SK-N-SH treated with all-trans-retinoic acid at 6 μM for 48 hours (cell line): ENCODE measurements around the gene LPIN1.

Source experiments
- ARNTL ChIP-seq: fragments of 450-650 bp; formaldehyde crosslinking; IDR thresholded peaks from 2 replicates; pipeline ENCODE4 v1.5.0; 2020; ENCODE audit warnings: low read depth, mild to moderate bottlenecking, moderate library complexity, borderline replicate concordance
- CREB5 ChIP-seq: fragments of 250-450 bp; sonication (Bioruptor Pico); IDR thresholded peaks from 2 replicates; pipeline ENCODE4 v1.5.1; 2020; ENCODE audit warnings: low read depth, mild to moderate bottlenecking, moderate library complexity
- CSRNP3 ChIP-seq: fragments of 250-450 bp; sonication (Bioruptor Pico); IDR thresholded peaks from 2 replicates; pipeline ENCODE4 v1.5.1; 2021; ENCODE audit warnings: mild to moderate bottlenecking, moderate library complexity
- ESRRG ChIP-seq: fragments of 250-450 bp; sonication (Bioruptor Pico); IDR thresholded peaks from 2 replicates; pipeline ENCODE4 v1.6.1; 2021; ENCODE audit warnings: mild to moderate bottlenecking
- GLIS3 ChIP-seq: fragments of 250-450 bp; sonication (Bioruptor Pico); IDR thresholded peaks from 2 replicates; pipeline ENCODE4 v1.5.0; 2020; ENCODE audit warnings: mild to moderate bottlenecking, moderate library complexity
- PATZ1 ChIP-seq: fragments of 250-450 bp; sonication (Bioruptor Pico); IDR thresholded peaks from 2 replicates; pipeline ENCODE4 v1.8.0; 2020; ENCODE audit warnings: mild to moderate bottlenecking, moderate library complexity, borderline replicate concordance
- RARB ChIP-seq: fragments of 250-450 bp; sonication (Bioruptor Pico); IDR thresholded peaks from 2 replicates; pipeline ENCODE4 v1.8.0; 2021; ENCODE audit warnings: mild to moderate bottlenecking, moderate library complexity
- ZC3H10 ChIP-seq: fragments of 250-450 bp; sonication (Bioruptor Pico); IDR thresholded peaks from 2 replicates; pipeline ENCODE4 v1.5.1; 2021; ENCODE audit warnings: mild to moderate bottlenecking, moderate library complexity
- ZFP3 ChIP-seq: fragments of 250-450 bp; sonication (Bioruptor Pico); IDR thresholded peaks from 2 replicates; pipeline ENCODE4 v1.5.0; 2020; ENCODE audit warnings: mild to moderate bottlenecking, moderate library complexity
- ZFP30 ChIP-seq: fragments of 450-650 bp; formaldehyde crosslinking; IDR thresholded peaks from 2 replicates; pipeline ENCODE4 v1.5.0; 2022; ENCODE audit warnings: mild to moderate bottlenecking, moderate library complexity
- ZNF70 ChIP-seq: fragments of 450-650 bp; formaldehyde crosslinking; IDR thresholded peaks from 2 replicates; pipeline ENCODE4 v1.5.0; 2020; ENCODE audit warnings: mild to moderate bottlenecking, moderate library complexity
- ZNF8 ChIP-seq: fragments of 450-650 bp; formaldehyde crosslinking; IDR thresholded peaks from 2 replicates; pipeline ENCODE4 v1.5.0; 2020; ENCODE audit warnings: mild to moderate bottlenecking, moderate library complexity

GRCh38 chr2:11829947-11830707 is 83.7 kb downstream of the LPIN1 start:
- no peak for TF ChIP-seq CREB5 (CRISPR knock-in tag)
- TF ChIP-seq CSRNP3 (CRISPR knock-in tag) = 0 out of 2 replicates have a peak, but pooled peaks have one; percentile 23
- TF ChIP-seq ARNTL (CRISPR knock-in tag) = no peak
- TF ChIP-seq ZFP30 (CRISPR knock-in tag) = no peak
- TF ChIP-seq PATZ1 (CRISPR knock-in tag) = 0 out of 2 replicates have a peak, but pooled peaks have one; percentile 45
- TF ChIP-seq ZNF8 = 0 out of 2 replicates have a peak, but pooled peaks have one; percentile 52
- no peak for TF ChIP-seq ESRRG (CRISPR knock-in tag)
- 0 out of 2 replicates have a peak, but pooled peaks have one; percentile 12 for TF ChIP-seq ZFP3 (CRISPR knock-in tag)
- TF ChIP-seq ZNF70 = peak; percentile 37
- no peak for TF ChIP-seq ZC3H10
- TF ChIP-seq GLIS3 = no peak
- no peak for TF ChIP-seq RARB (CRISPR knock-in tag)
